ENCODE results near the gene TUBB4B.

Gene TUBB4B

GRCh38 chr9:137266162-137266527 is 25.1 kb downstream of the TUBB4B start:
- Histone ChIP-seq H3K9ac (no peak overlapping the region), H2AFZ (ENCODE audit: low read depth) (no peak overlapping the region), H3K4me3 (IDR thresholded peaks at IDR 0.05; ENCODE audit: insufficient read depth, low read depth, low read length) (no peak overlapping the region), H3K4me2 (no peak overlapping the region), H3K27ac (no peak overlapping the region), H3K36me3 (ENCODE audit: insufficient read depth) (no peaks in the 10 kb centered on the region), H3K79me2 (ENCODE audit: insufficient read depth, low read depth) (no peaks in the 10 kb centered on the region), H4K20me1 (ENCODE audit: insufficient read depth) (no peaks in the 10 kb centered on the region), H3K27me3 (ENCODE audit: insufficient read depth, low read depth) (no peaks in the 10 kb centered on the region), H3K4me1 (ENCODE audit: low read depth, poor library complexity, severe bottlenecking) (peaks cover 16% of the 10 kb centered on the region)
- no peak for TF ChIP-seq CTCF (conservative IDR thresholded peaks at IDR 0.05; ENCODE audit: low read depth, low read length)

GRCh38 chr9:137266585-137267453 is 25.7 kb downstream of the TUBB4B start:
- Histone ChIP-seq H3K27ac (no peak overlapping the region), H3K36me3 (ENCODE audit: insufficient read depth) (no peaks in the 10 kb centered on the region), H3K4me3 (IDR thresholded peaks at IDR 0.05; ENCODE audit: insufficient read depth, low read depth, low read length) (no peak overlapping the region), H3K4me1 (ENCODE audit: low read depth, poor library complexity, severe bottlenecking) (peaks cover 22% of the 10 kb centered on the region), H3K4me2 (no peak overlapping the region), H2AFZ (ENCODE audit: low read depth) (no peak overlapping the region), H4K20me1 (ENCODE audit: insufficient read depth) (no peaks in the 10 kb centered on the region), H3K27me3 (ENCODE audit: insufficient read depth, low read depth) (no peaks in the 10 kb centered on the region), H3K9ac (no peak overlapping the region), H3K79me2 (ENCODE audit: insufficient read depth, low read depth) (no peaks in the 10 kb centered on the region)
- no peak for TF ChIP-seq CTCF (conservative IDR thresholded peaks at IDR 0.05; ENCODE audit: low read depth, low read length)

- Histone ChIP-seq H3K9ac (no peak overlapping the region), H3K4me1 (ENCODE audit: low read depth, poor library complexity, severe bottlenecking) (peaks cover 26% of the 10 kb centered on the region), H3K79me2 (ENCODE audit: insufficient read depth, low read depth) (no peaks in the 10 kb centered on the region), H3K4me3 (IDR thresholded peaks at IDR 0.05; ENCODE audit: insufficient read depth, low read depth, low read length) (no peak overlapping the region), H3K27ac (no peak overlapping the region), H2AFZ (ENCODE audit: low read depth) (no peak overlapping the region), H4K20me1 (ENCODE audit: insufficient read depth) (no peaks in the 10 kb centered on the region), H3K27me3 (ENCODE audit: insufficient read depth, low read depth) (no peaks in the 10 kb centered on the region), H3K36me3 (ENCODE audit: insufficient read depth) (no peaks in the 10 kb centered on the region), H3K4me2 (no peak overlapping the region)
- no peak for TF ChIP-seq CTCF (conservative IDR thresholded peaks at IDR 0.05; ENCODE audit: low read depth, low read length)
Observed at GRCh38 chr9:137267933-137268355, 26.9 kb downstream of the TUBB4B start.

GRCh38 chr9:137268538-137269201 is 27.6 kb downstream of the TUBB4B start:
- H4K20me1 ChIP-seq (ENCODE audit: insufficient read depth), result no peaks in the 10 kb centered on the region
- no peak overlapping the region for H3K27ac ChIP-seq
- peaks cover 26% of the 10 kb centered on the region for H3K4me1 ChIP-seq (ENCODE audit: low read depth, poor library complexity, severe bottlenecking)
- no peak overlapping the region for H3K4me2 ChIP-seq
- no peak for TF ChIP-seq CTCF (conservative IDR thresholded peaks at IDR 0.05; ENCODE audit: low read depth, low read length)
- no peak overlapping the region for H3K9ac ChIP-seq
- no peak overlapping the region for H2AFZ ChIP-seq (ENCODE audit: low read depth)
- no peaks in the 10 kb centered on the region for H3K36me3 ChIP-seq (ENCODE audit: insufficient read depth)
- no peak overlapping the region for H3K4me3 ChIP-seq (IDR thresholded peaks at IDR 0.05; ENCODE audit: insufficient read depth, low read depth, low read length)
- no peaks in the 10 kb centered on the region for H3K27me3 ChIP-seq (ENCODE audit: insufficient read depth, low read depth)
- H3K79me2 ChIP-seq (ENCODE audit: insufficient read depth, low read depth), result no peaks in the 10 kb centered on the region

Measured in KMS-11 (cell line).